HepG2 (cell line): Measurements from ENCODE around the gene KRTAP10-5. TPM values are rescaled to one million over a fixed set of nuclear protein-coding genes. Genes with fewer than 3 reads are reported as not detected.

ENCODE experiments used
- CREB1 ChIP-seq, 2 experiments: fragments of 450-650 bp in 1 of 2; IDR thresholded peaks; 2 replicates each; pipeline ENCODE4 v1.6.1; 2016 to 2017; ENCODE audit warnings: control low read depth in 1 of 2, mild to moderate bottlenecking in 1 of 2, missing compliant biosample characterization in 1 of 2, missing genetic modification characterization in 1 of 2
- DNMT1 ChIP-seq: sonication (generic); formaldehyde crosslinking; IDR thresholded peaks from 2 replicates; pipeline ENCODE4 v1.5.1; 2020; ENCODE audit warnings: mild to moderate bottlenecking, missing genetic modification reagents
- ERF ChIP-seq: IDR thresholded peaks from 2 replicates; pipeline ENCODE4 v1.6.1; 2018; ENCODE audit warnings: missing biosample characterization, missing genetic modification reagents
- HMG20B ChIP-seq: conservative IDR thresholded peaks from 2 replicates; pipeline ENCODE4 v1.6.1; 2016; ENCODE audit warnings: missing genetic modification reagents, missing compliant biosample characterization
- IRF2 ChIP-seq: IDR thresholded peaks from 2 replicates; pipeline ENCODE4 v1.6.1; 2018; ENCODE audit warnings: missing genetic modification reagents, missing compliant biosample characterization
- KLF13 ChIP-seq: sonication (generic); formaldehyde crosslinking; IDR thresholded peaks from 2 replicates; pipeline ENCODE4 v1.4.0; 2020; ENCODE audit warnings: mild to moderate bottlenecking, missing genetic modification reagents
- MAFG ChIP-seq: sonication (generic); formaldehyde crosslinking; IDR thresholded peaks from 2 replicates; pipeline ENCODE4 v1.5.1; 2020; ENCODE audit warnings: mild to moderate bottlenecking, missing genetic modification reagents
- MED8 ChIP-seq: sonication (generic); formaldehyde crosslinking; IDR thresholded peaks from 2 replicates; pipeline ENCODE4 v1.8.1; 2023; ENCODE audit warnings: mild to moderate bottlenecking, missing genetic modification reagents; ENCODE audit not compliant: insufficient replicate concordance
- MEIS2 ChIP-seq: sonication (generic); formaldehyde crosslinking; IDR thresholded peaks from 2 replicates; pipeline ENCODE4 v1.9.0; 2021; ENCODE audit warnings: mild to moderate bottlenecking, missing genetic modification reagents
- NFE2L1 ChIP-seq: sonication (generic); formaldehyde crosslinking; IDR thresholded peaks from 2 replicates; pipeline ENCODE4 v1.4.0; 2020; ENCODE audit warnings: missing genetic modification reagents, mild to moderate bottlenecking, borderline replicate concordance
- NKX3-1 ChIP-seq: sonication (generic); formaldehyde crosslinking; IDR thresholded peaks from 2 replicates; pipeline ENCODE4 v1.5.0; 2020; ENCODE audit warnings: missing genetic modification reagents
- ONECUT2 ChIP-seq: sonication (generic); formaldehyde crosslinking; IDR thresholded peaks from 2 replicates; pipeline ENCODE4 v1.4.0; 2020; ENCODE audit warnings: missing genetic modification reagents
- PCBP2 ChIP-seq: fragments of 200-400 bp; formaldehyde crosslinking; optimal IDR thresholded peaks from 2 replicates; pipeline ENCODE3; 2018; ENCODE audit warnings: low read length, low read depth; ENCODE audit not compliant: poor library complexity, severe bottlenecking
- RBM39 ChIP-seq: fragments of 200-400 bp; formaldehyde crosslinking; IDR thresholded peaks from one replicate; pipeline ENCODE4 v1.6.1; 2018; ENCODE audit warnings: antibody characterized with exemption, mild to moderate bottlenecking, low read depth, low read length; ENCODE audit not compliant: poor library complexity, severe bottlenecking
- RXRA ChIP-seq: sonication (generic); formaldehyde crosslinking; IDR thresholded peaks from 2 replicates; pipeline ENCODE4 v1.5.1; 2020; ENCODE audit warnings: missing genetic modification reagents
- SOX13 ChIP-seq, 3 experiments: fragments of 450-650 bp in 1 of 3; sonication (generic) in 1 of 3; formaldehyde crosslinking in 1 of 3; IDR thresholded peaks in 2 of 3; conservative IDR thresholded peaks in 1 of 3; 2 replicates each; pipeline versions ENCODE4 v1.5.0 to v1.6.1; 2016 to 2020; ENCODE audit warnings: antibody characterized with exemption in 1 of 3, mild to moderate bottlenecking in 1 of 3, missing compliant biosample characterization in 1 of 3, missing genetic modification reagents in 1 of 3, moderate library complexity in 1 of 3
- SUZ12 ChIP-seq: fragments of 150-350 bp; IDR thresholded peaks from 2 replicates; pipeline ENCODE4 v1.6.1; 2014; ENCODE audit warnings: low read depth, low read length
- WIZ ChIP-seq: sonication (generic); formaldehyde crosslinking; IDR thresholded peaks from 2 replicates; pipeline ENCODE4 v1.5.1; 2020; ENCODE audit warnings: mild to moderate bottlenecking, missing genetic modification reagents
- ZKSCAN1 ChIP-seq: fragments of 150-350 bp; IDR thresholded peaks from 2 replicates; pipeline ENCODE4 v1.6.1; 2014; ENCODE audit warnings: low read length
- ZMAT3 ChIP-seq: sonication (generic); formaldehyde crosslinking; conservative IDR thresholded peaks from 2 replicates; pipeline ENCODE4 v1.7.0; 2021; ENCODE audit warnings: missing genetic modification reagents
- ZNF343 ChIP-seq: sonication (generic); formaldehyde crosslinking; IDR thresholded peaks from 2 replicates; pipeline ENCODE4 v1.4.0; 2020; ENCODE audit warnings: mild to moderate bottlenecking, missing genetic modification reagents
- ZNF530 ChIP-seq: sonication (generic); formaldehyde crosslinking; IDR thresholded peaks from 2 replicates; pipeline ENCODE4 v1.5.0; 2020; ENCODE audit warnings: low read depth, mild to moderate bottlenecking, missing genetic modification reagents
- ZNF615 ChIP-seq: sonication (generic); formaldehyde crosslinking; IDR thresholded peaks from 2 replicates; pipeline ENCODE4 v1.5.0; 2020; ENCODE audit warnings: mild to moderate bottlenecking, missing genetic modification reagents, borderline replicate concordance
- ZNF672 ChIP-seq: sonication (generic); formaldehyde crosslinking; IDR thresholded peaks from 2 replicates; pipeline ENCODE4 v1.8.1; 2022; ENCODE audit warnings: missing genetic modification reagents
- ZNF768 ChIP-seq: sonication (generic); formaldehyde crosslinking; IDR thresholded peaks from 2 replicates; pipeline ENCODE4 v1.4.0; 2020; ENCODE audit warnings: missing genetic modification reagents
- ZNF772 ChIP-seq: sonication (generic); formaldehyde crosslinking; IDR thresholded peaks from 2 replicates; pipeline ENCODE4 v1.5.0; 2020; ENCODE audit warnings: mild to moderate bottlenecking, missing genetic modification reagents
- ZNF776 ChIP-seq: sonication (generic); formaldehyde crosslinking; IDR thresholded peaks from 2 replicates; pipeline ENCODE4 v1.4.0; 2020; ENCODE audit warnings: mild to moderate bottlenecking, missing genetic modification reagents
- ZNF792 ChIP-seq: IDR thresholded peaks from 2 replicates; pipeline ENCODE4 v1.6.1; 2016
- ZNF883 ChIP-seq: sonication (generic); formaldehyde crosslinking; IDR thresholded peaks from 2 replicates; pipeline ENCODE4 v1.5.1; 2020; ENCODE audit warnings: mild to moderate bottlenecking, missing genetic modification reagents; ENCODE audit errors: not compliant biosample characterization
- ZSCAN12 ChIP-seq: sonication (generic); formaldehyde crosslinking; IDR thresholded peaks from 2 replicates; pipeline ENCODE4 v1.9.0; 2021; ENCODE audit warnings: mild to moderate bottlenecking, missing genetic modification reagents
- ZSCAN21 ChIP-seq: sonication (generic); formaldehyde crosslinking; IDR thresholded peaks from 2 replicates; pipeline ENCODE4 v1.8.0; 2022; ENCODE audit warnings: mild to moderate bottlenecking, missing genetic modification reagents, moderate library complexity, borderline replicate concordance
- polyA plus RNA-seq, 8 experiments: library from polyadenylated mRNA; depleted of rRNA in 3 of 8; stranded (reverse) in 7 of 8; unstranded in 1 of 8; fragments of >200 nt; fragmentation: Illumina TruSeq in 4 of 8; extraction: Trizol in 4 of 8; gene quantifications; 2 replicates each; pipeline versions ENCODE4 v1.2.1 to v1.2.3, GENCODE V29; 2011 to 2016; ENCODE audit warnings: low read depth in 4 of 8, missing spikeins in 1 of 8, mixed read lengths in 1 of 8; ENCODE audit not compliant: insufficient read depth in 1 of 8
- total RNA-seq, 5 experiments: library from RNA; depleted of rRNA; stranded (reverse); fragments of >200 nt; fragmentation: Illumina TruSeq; extraction: Trizol; gene quantifications; 2 replicates each; pipeline ENCODE4 v1.2.3, GENCODE V29; 2016; ENCODE audit warnings: low read depth in 1 of 5
- TF ChIP-seq, protein P1 (sequence below): sonication (generic); formaldehyde crosslinking; IDR thresholded peaks from 2 replicates; pipeline ENCODE4 v1.5.0; 2020; ENCODE audit warnings: mild to moderate bottlenecking, missing genetic modification reagents

The KRTAP10-5 gene
- total and polyA plus RNA-seq, 2 of the 13 experiments (the other 11 are each of a cell fraction or from before 2014, with no cell fraction given), result not detected

DNA sequence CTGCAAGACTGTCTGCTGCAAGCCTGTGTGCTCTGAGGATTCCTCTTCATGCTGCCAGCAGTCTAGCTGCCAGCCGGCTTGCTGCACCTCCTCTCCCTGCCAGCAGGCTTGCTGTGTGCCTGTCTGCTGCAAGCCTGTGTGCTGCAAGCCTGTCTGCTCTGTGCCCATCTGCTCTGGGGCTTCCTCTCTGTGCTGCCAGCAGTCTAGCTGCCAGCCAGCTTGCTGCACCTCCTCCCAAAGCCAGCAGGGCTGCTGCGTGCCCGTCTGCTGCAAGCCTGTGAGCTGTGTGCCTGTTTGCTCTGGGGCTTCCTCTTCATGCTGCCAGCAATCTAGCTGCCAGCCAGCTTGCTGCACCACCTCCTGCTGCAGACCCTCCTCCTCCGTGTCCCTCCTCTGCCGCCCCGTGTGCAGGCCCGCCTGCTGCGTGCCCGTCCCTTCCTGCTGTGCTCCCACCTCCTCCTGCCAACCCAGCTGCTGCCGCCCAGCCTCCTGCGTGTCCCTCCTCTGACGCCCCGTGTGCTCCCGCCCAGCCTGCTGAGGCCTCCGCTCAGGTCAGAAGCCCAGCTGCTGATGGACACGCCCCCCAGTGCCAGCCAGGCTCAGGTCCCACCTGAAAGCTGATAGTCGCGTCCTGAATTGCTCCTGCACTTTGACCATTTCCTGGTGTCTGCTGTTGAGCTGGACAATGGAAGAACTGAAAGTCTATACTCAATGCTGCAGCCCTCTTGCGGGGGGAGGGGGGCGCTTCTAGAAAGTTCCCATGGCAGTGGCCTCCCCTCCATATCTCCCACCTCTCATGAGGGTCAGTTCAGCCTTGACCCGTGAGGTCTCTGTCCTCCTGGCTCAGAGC lies 5.7 kb downstream of the KRTAP10-5 start (continued):
- TF ChIP-seq ZNF792 (no peak), ZNF530 (CRISPR knock-in tag) (no peak), PCBP2 (no peak), RXRA (CRISPR knock-in tag) (peak; percentile 96), ONECUT2 (no peak; the same call in 1 of the 2 replicates), ZNF883 (CRISPR knock-in tag) (no peak), SOX13 (IDR thresholded peaks at IDR 0.05) (no peak), SOX13 (CRISPR knock-in tag; conservative IDR thresholded peaks at IDR 0.05 in 1 of 2, IDR thresholded peaks at IDR 0.05 in 1 of 2) (peak in 1 of 2 experiments; percentile 72; a peak in 2 of 4 replicates), ERF (CRISPR knock-in tag) (no peak), KLF13 (CRISPR knock-in tag) (no peak), WIZ (CRISPR knock-in tag) (no peak; the same call in 1 of the 2 replicates), ZKSCAN1 (no peak), ZNF615 (CRISPR knock-in tag) (no peak), ZSCAN12 (no peak), DNMT1 (no peak), RBM39 (no peak), IRF2 (CRISPR knock-in tag) (peak; percentile 25; the same call in 1 of the 2 replicates), ZNF768 (CRISPR knock-in tag) (0 out of 2 replicates have a peak, but pooled peaks have one; percentile 35), NFE2L1 (no peak), CREB1 (IDR thresholded peaks at IDR 0.05) (no peak), CREB1 (CRISPR knock-in tag; IDR thresholded peaks at IDR 0.05) (no peak), ZNF776 (CRISPR knock-in tag) (no peak), SUZ12 (no peak), HMG20B (CRISPR knock-in tag) (no peak), NKX3-1 (CRISPR knock-in tag) (no peak), MED8 (CRISPR knock-in tag) (no peak), ZSCAN21 (CRISPR knock-in tag) (no peak; the same call in 1 of the 2 replicates), ZNF672 (no peak), ZNF343 (CRISPR knock-in tag) (no peak), ZMAT3 (CRISPR knock-in tag) (no peak), ZNF772 (CRISPR knock-in tag) (peak; percentile 80; the same call in 1 of the 2 replicates), MEIS2 (CRISPR knock-in tag) (peak; percentile 63; the same call in 1 of the 2 replicates), MAFG (CRISPR knock-in tag) (no peak)
- TF ChIP-seq, protein P1, sequence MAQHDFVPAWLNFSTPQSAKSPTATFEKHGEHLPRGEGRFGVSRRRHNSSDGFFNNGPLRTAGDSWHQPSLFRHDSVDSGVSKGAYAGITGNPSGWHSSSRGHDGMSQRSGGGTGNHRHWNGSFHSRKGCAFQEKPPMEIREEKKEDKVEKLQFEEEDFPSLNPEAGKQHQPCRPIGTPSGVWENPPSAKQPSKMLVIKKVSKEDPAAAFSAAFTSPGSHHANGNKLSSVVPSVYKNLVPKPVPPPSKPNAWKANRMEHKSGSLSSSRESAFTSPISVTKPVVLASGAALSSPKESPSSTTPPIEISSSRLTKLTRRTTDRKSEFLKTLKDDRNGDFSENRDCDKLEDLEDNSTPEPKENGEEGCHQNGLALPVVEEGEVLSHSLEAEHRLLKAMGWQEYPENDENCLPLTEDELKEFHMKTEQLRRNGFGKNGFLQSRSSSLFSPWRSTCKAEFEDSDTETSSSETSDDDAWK (CRISPR knock-in tag), result no peak
